Measurements from ENCODE around the gene ITPR1.
A peak's percentile ranks its signal among the peaks of the same experiment; 100 is the strongest.

The ITPR1 gene

GRCh38 chr3:4714045-4714444 lies 220.9 kb downstream of the ITPR1 start:
- TF ChIP-seq, protein P1, sequence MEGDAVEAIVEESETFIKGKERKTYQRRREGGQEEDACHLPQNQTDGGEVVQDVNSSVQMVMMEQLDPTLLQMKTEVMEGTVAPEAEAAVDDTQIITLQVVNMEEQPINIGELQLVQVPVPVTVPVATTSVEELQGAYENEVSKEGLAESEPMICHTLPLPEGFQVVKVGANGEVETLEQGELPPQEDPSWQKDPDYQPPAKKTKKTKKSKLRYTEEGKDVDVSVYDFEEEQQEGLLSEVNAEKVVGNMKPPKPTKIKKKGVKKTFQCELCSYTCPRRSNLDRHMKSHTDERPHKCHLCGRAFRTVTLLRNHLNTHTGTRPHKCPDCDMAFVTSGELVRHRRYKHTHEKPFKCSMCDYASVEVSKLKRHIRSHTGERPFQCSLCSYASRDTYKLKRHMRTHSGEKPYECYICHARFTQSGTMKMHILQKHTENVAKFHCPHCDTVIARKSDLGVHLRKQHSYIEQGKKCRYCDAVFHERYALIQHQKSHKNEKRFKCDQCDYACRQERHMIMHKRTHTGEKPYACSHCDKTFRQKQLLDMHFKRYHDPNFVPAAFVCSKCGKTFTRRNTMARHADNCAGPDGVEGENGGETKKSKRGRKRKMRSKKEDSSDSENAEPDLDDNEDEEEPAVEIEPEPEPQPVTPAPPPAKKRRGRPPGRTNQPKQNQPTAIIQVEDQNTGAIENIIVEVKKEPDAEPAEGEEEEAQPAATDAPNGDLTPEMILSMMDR (IDR thresholded peaks at IDR 0.05; ENCODE audit: low read depth, low read length) = no peak
- no peak for DNase-seq (ENCODE audit: low read depth in 2 of 2)
- H3K4me3 ChIP-seq (replicated peaks in 1 of 2; ENCODE audit: low read depth in 2 of 2, low read length in 2 of 2) = no peak overlapping the region

DNA sequence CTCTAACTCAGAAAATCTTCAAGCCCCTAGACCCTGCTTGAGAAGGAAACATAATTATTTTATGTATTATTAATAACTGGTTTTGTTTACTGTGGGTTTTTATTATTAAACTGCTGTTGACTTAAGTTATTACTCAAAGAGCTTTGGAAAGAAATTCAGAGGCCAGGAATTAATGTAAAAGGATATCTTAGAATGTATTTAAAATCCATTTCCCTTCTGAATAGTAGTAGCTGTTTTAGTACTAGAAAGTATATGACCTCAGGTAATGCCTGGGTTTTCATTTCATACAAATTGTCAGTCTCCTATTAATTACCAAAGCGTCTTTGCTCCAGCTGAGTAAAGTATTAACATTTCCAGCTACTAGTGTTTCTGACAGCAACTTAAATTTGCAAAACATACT lies 223.1 kb downstream of the ITPR1 start:
- DNase-seq (ENCODE audit: low read depth in 2 of 2) = no peak
- TF ChIP-seq, protein P1 (IDR thresholded peaks at IDR 0.05; ENCODE audit: low read depth, low read length) = no peak
- no peak overlapping the region for H3K4me3 ChIP-seq (replicated peaks in 1 of 2; ENCODE audit: low read depth in 2 of 2, low read length in 2 of 2)

GRCh38 chr3:4716706-4717362 lies 223.7 kb downstream of the ITPR1 start:
- no peak overlapping the region for H3K4me3 ChIP-seq (replicated peaks in 1 of 2; ENCODE audit: low read depth in 2 of 2, low read length in 2 of 2)
- TF ChIP-seq, protein P1 (IDR thresholded peaks at IDR 0.05; ENCODE audit: low read depth, low read length) = no peak
- DNase-seq (ENCODE audit: low read depth in 2 of 2) = peak; percentile 46 to 77

- H3K4me3 ChIP-seq (replicated peaks in 1 of 2; ENCODE audit: low read depth in 2 of 2, low read length in 2 of 2) = no peak overlapping the region
- TF ChIP-seq, protein P1 (IDR thresholded peaks at IDR 0.05; ENCODE audit: low read depth, low read length) = no peak
- DNase-seq (ENCODE audit: low read depth in 2 of 2) = no peak
Measured at GRCh38 chr3:4717363-4717740, 224.2 kb downstream of the ITPR1 start.

- H3K4me3 ChIP-seq (replicated peaks in 1 of 2; ENCODE audit: low read depth in 2 of 2, low read length in 2 of 2) = no peak overlapping the region
- TF ChIP-seq, protein P1 (IDR thresholded peaks at IDR 0.05; ENCODE audit: low read depth, low read length) = no peak
- DNase-seq (ENCODE audit: low read depth in 2 of 2) = peak in 1 of 2 donors; percentile 53
Measured at GRCh38 chr3:4718179-4718736, 225.1 kb downstream of the ITPR1 start.

DNA sequence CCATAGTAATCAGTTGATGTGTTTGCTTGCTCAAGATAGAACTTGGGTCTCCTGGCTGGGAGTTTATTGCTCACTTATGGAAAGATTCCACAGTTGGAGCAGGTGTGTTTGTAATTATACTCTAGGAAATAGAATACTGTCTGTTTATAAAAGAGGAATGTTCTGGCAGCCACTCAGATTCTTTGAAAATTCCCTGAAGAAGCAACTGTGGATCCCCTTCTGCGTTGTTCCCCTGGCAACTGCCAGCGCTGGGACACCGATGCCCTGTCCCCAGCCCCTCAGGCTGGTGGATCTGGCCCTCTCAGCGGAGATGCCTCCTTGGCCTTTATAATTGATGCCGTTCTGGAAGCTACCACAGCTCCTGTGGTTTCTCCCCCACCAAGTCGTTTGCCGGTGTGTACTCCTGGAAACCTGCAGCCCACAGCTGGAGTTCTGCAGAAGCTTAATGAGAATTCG lies 225.9 kb downstream of the ITPR1 start:
- DNase-seq (ENCODE audit: low read depth in 2 of 2) = no peak
- no peak overlapping the region for H3K4me3 ChIP-seq (replicated peaks in 1 of 2; ENCODE audit: low read depth in 2 of 2, low read length in 2 of 2)
- TF ChIP-seq, protein P1 (IDR thresholded peaks at IDR 0.05; ENCODE audit: low read depth, low read length) = no peak

Data from cardiac fibroblast (primary cell).